GM12878 (cell line): Measurements from ENCODE around the gene ITGB2. TPM values are rescaled to one million over a fixed set of nuclear protein-coding genes. Genes with fewer than 3 reads are reported as not detected.

ENCODE experiments used
- ATAC-seq: fragments of 200-7000 bp; cut with Tn5 transposase; 3 replicates; pipeline ENCODE4 v1.9.1; 2020; ENCODE audit warnings: mild to moderate bottlenecking, moderate library complexity
- BruUV-seq: library from RNA; stranded (reverse); fragments of 400-500 nt; replicated peaks from 2 replicates; lab custom pipeline; 2021; lab: Mats Ljungman, UMichigan
- CTCF ChIA-PET: fragments of 300-600 bp; sonication (Branson Sonifier 250); formaldehyde crosslinking; extraction: SDS; loops from one replicate; lab custom pipeline; 2021; ENCODE audit warnings: inconsistent platforms; lab: Yijun Ruan, JAX
- POLR2A ChIA-PET: fragments of 350-600 bp; formaldehyde crosslinking; extraction: SDS; loops from one replicate; lab custom pipeline; 2021; ENCODE audit warnings: inconsistent platforms; lab: Charles Lee
- RAD21 ChIA-PET: fragments of 300-600 bp; sonication (Branson Sonifier 250); formaldehyde crosslinking; loops from one replicate; lab custom pipeline; 2023; ENCODE audit warnings: antibody characterized with exemption; ENCODE audit not compliant: unreplicated experiment; lab: Charles Lee
- SMC1A ChIA-PET: fragments of 300-600 bp; sonication (Branson Sonifier 250); formaldehyde crosslinking; loops from one replicate; lab custom pipeline; 2023; ENCODE audit not compliant: unreplicated experiment, uncharacterized antibody; lab: Charles Lee
- DNase-seq: peaks from one replicate; pipeline ENCODE4 v3.0.0-alpha.2; 2011; ENCODE audit warnings: low read depth, low spot score
- FAIRE-seq: peaks from 3 replicates; lab custom pipeline; 2011; peaks lifted over from hg19 to GRCh38; lab: Jason Lieb, UNC
- H2AFZ ChIP-seq: 2 replicates; pipeline ENCODE4 v1.6.0; 2011; ENCODE audit warnings: low read depth, low read length, control low read depth; ENCODE audit not compliant: control insufficient read depth
- H3K27ac ChIP-seq: 2 replicates; pipeline ENCODE4 v1.5.1; 2011; ENCODE audit warnings: control low read depth; ENCODE audit not compliant: control insufficient read depth, insufficient read depth
- H3K27me3 ChIP-seq, 2 experiments: replicated peaks in 1 of 2; 2 replicates each; pipeline versions ENCODE4 v1.6.0 to v1.6.1; 2011; ENCODE audit warnings: low read length in 1 of 2; ENCODE audit not compliant: control insufficient read depth in 2 of 2, insufficient read depth in 2 of 2
- H3K36me3 ChIP-seq, 2 experiments: 2 replicates each; pipeline ENCODE4 v1.5.1; 2011; ENCODE audit warnings: low read length in 1 of 2; ENCODE audit not compliant: control insufficient read depth in 2 of 2, insufficient read depth in 2 of 2
- H3K4me1 ChIP-seq: 2 replicates; pipeline ENCODE4 v1.6.1; 2011; ENCODE audit warnings: mild to moderate bottlenecking, low read length, moderate library complexity, mixed read lengths; ENCODE audit not compliant: control insufficient read depth, insufficient read depth
- H3K4me2 ChIP-seq: 2 replicates; pipeline ENCODE4 v1.6.0; 2011; ENCODE audit warnings: control low read depth; ENCODE audit not compliant: control insufficient read depth, insufficient read depth
- H3K4me3 ChIP-seq: fragments of 200-600 bp; sonication (generic); 2 replicates; pipeline ENCODE4 v1.5.1; 2016
- H3K79me2 ChIP-seq: 2 replicates; pipeline ENCODE4 v1.6.0; 2011; ENCODE audit warnings: low read length; ENCODE audit not compliant: control insufficient read depth, insufficient read depth
- H3K9ac ChIP-seq: 2 replicates; pipeline ENCODE4 v1.8.0; 2011; ENCODE audit warnings: low read length, control low read depth, mixed read lengths; ENCODE audit not compliant: control insufficient read depth, insufficient read depth
- H3K9me3 ChIP-seq: replicated peaks from 3 replicates; pipeline ENCODE4 v1.5.1; 2011; ENCODE audit warnings: mild to moderate bottlenecking, low read length; ENCODE audit not compliant: control insufficient read depth, insufficient read depth
- H4K20me1 ChIP-seq: 2 replicates; pipeline ENCODE4 v1.6.0; 2011; ENCODE audit not compliant: control insufficient read depth, insufficient read depth
- BCL3 ChIP-seq: IDR thresholded peaks from 2 replicates; pipeline ENCODE4 v1.6.1; 2011; ENCODE audit warnings: borderline replicate concordance, low read depth, mild to moderate bottlenecking, moderate library complexity, low read length; ENCODE audit not compliant: insufficient read depth, poor library complexity, severe bottlenecking
- CREB1 ChIP-seq: IDR thresholded peaks from 2 replicates; pipeline ENCODE4 v1.6.1; 2012; ENCODE audit warnings: low read depth, mild to moderate bottlenecking, inconsistent platforms
- HDAC2 ChIP-seq: fragments of 200-600 bp; sonication (generic); IDR thresholded peaks from 2 replicates; pipeline ENCODE4 v1.6.1; 2017
- MEF2B ChIP-seq: fragments of 450-650 bp; IDR thresholded peaks from 2 replicates; pipeline ENCODE4 v1.6.1; 2018; ENCODE audit warnings: mild to moderate bottlenecking, moderate library complexity; ENCODE audit not compliant: partially characterized antibody, poor library complexity, severe bottlenecking
- RELB ChIP-seq: fragments of 450-650 bp; IDR thresholded peaks from 2 replicates; pipeline ENCODE4 v1.6.1; 2017; ENCODE audit warnings: low read depth, mild to moderate bottlenecking, moderate library complexity
- RFX5 ChIP-seq: IDR thresholded peaks from 2 replicates; pipeline ENCODE4 v1.6.1; 2011; ENCODE audit warnings: low read depth, low read length, improper control_type of control experiment
- SIX5 ChIP-seq: IDR thresholded peaks from 2 replicates; pipeline ENCODE4 v1.6.1; 2011; ENCODE audit warnings: mild to moderate bottlenecking, low read depth, low read length, moderate library complexity; ENCODE audit not compliant: severe bottlenecking
- SMARCA5 ChIP-seq: fragments of 450-650 bp; IDR thresholded peaks from 2 replicates; pipeline ENCODE4 v1.6.1; 2017; ENCODE audit warnings: mild to moderate bottlenecking
- STAT1 ChIP-seq: fragments of 450-650 bp; conservative IDR thresholded peaks from 2 replicates; pipeline ENCODE4 v1.6.1; 2014; ENCODE audit warnings: antibody characterized with exemption, mild to moderate bottlenecking
- TCF3 ChIP-seq: IDR thresholded peaks from 2 replicates; pipeline ENCODE4 v1.6.1; 2012; ENCODE audit warnings: low read depth, mild to moderate bottlenecking, low read length, borderline replicate concordance; ENCODE audit not compliant: insufficient read depth
- WRNIP1 ChIP-seq: IDR thresholded peaks from 2 replicates; pipeline ENCODE4 v1.6.1; 2011; ENCODE audit warnings: low read depth, low read length, improper control_type of control experiment, borderline replicate concordance
- ZNF24 ChIP-seq: fragments of 450-650 bp; IDR thresholded peaks from 2 replicates; pipeline ENCODE4 v1.6.1; 2017; ENCODE audit warnings: antibody characterized with exemption, mild to moderate bottlenecking
- ZSCAN29 ChIP-seq: fragments of 450-650 bp; IDR thresholded peaks from 2 replicates; pipeline ENCODE4 v1.6.1; 2017; ENCODE audit warnings: mild to moderate bottlenecking, moderate library complexity
- WGBS: methylation state at CpG from one replicate; pipeline ENCODE4 v1.1.6; 2016; ENCODE audit warnings: low lambda C conversion rate; ENCODE audit not compliant: insufficient replicate concordance, insufficient coverage; ENCODE audit errors: missing lambda C conversion rate; 5-methylcytosine and 5-hydroxymethylcytosine counted together
- in situ Hi-C: fragments of 300-500 bp; cut with MboI; formaldehyde crosslinking; loops from 9 replicates; pipeline ENCODE4 v1.14.3; 2018; ENCODE audit warnings: mixed read lengths
- intact Hi-C: fragments of 100-400 bp; cut with micrococcal nuclease; formaldehyde crosslinking; loops from one replicate; pipeline ENCODE4 v1.14.2; 2022; ENCODE audit not compliant: unreplicated experiment
- polyA plus RNA-seq, 11 experiments: library from polyadenylated mRNA; depleted of rRNA in 4 of 11; unstranded in 6 of 11; stranded (reverse) in 5 of 11; fragments of >200 nt; fragmentation: Nextera tagmentation in 4 of 11; fragmentation: Illumina TruSeq in 1 of 11; extraction: Ambion mirVana in 4 of 11; extraction: Trizol in 1 of 11; gene quantifications; 1 replicate in 1 of 11; 2 replicates in 10 of 11; pipeline versions ENCODE4 v1.2.1 to v1.2.3, GENCODE V29; 2011 to 2016; ENCODE audit warnings: inconsistent platforms in 2 of 11, missing spikeins in 2 of 11, low read depth in 1 of 11
- total RNA-seq, 4 experiments: library from RNA; depleted of rRNA in 3 of 4; stranded (reverse); fragments of >200 nt in 3 of 4; fragmentation: Illumina TruSeq in 1 of 4; extraction: Trizol in 1 of 4; gene quantifications; 2 replicates each; pipeline versions ENCODE4 v1.2.1 to v1.2.3, GENCODE V29; 2013 to 2021
- TF ChIP-seq, protein P1 (sequence below): fragments of 150-350 bp; IDR thresholded peaks from 2 replicates; pipeline ENCODE4 v1.6.1; 2014; ENCODE audit warnings: mild to moderate bottlenecking, low read depth, low read length
- TF ChIP-seq, protein P2 (sequence below): fragments of 450-650 bp; conservative IDR thresholded peaks from 2 replicates; pipeline ENCODE4 v1.6.1; 2017; ENCODE audit warnings: mild to moderate bottlenecking, moderate library complexity

ITGB2 gene
- total and polyA plus RNA-seq, 10 of the 15 experiments (the other 5 are each of a cell fraction or from before 2014, with no cell fraction given) = 8.0 to 172 (median 58.9) TPM

DNA sequence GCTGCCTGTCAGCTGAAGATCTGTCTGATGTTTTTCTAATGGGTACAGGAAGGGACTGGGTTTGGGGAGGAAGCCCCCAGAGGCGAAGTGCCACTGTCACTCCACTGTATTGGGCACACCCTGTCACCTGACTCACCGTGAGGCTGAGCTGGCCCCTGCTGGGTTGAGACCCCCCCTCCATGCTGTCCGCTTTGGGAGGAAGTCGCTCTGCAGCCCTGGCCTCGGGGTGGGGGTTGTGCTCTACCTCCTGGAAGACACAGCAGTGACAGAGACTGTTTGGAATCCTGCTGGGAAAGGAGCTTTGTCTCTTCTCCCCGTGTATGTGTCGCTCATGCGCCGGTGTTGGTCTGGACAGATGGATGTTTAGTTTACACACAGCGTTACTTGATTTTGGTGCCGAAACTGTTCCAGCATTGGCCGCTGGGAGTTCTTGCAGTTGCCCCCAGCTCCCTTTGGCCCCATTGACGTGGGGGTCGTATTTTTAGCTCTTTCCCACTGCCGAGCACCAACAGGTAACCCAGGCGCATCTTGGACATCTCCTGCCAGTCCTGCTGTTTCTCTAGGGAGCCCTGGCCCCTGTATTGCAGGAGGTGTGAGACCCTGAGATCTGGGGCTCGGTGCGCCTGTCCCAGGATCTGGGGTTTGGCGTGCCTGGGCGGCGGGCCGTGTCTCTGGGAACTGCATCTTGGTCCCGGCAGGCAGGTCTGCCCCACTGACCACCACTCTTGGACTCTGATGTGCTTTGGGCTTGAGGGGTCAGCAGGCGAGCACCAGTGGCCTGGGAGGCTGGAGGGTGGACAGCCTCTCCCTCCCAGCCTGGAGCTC, 49.4 kb upstream of the ITGB2 start (continued):
- TF ChIP-seq RELB = no peak

- no peaks in the 10 kb centered on the region for H3K27me3 ChIP-seq
- H3K27ac ChIP-seq = no peak overlapping the region
- 94% methylated on average over 19 of the region's 20 CpGs for WGBS
- ChIA-PET SMC1A (no interaction called here), RAD21 (interaction anchor here (1.9 kb wide), 1 partner anchor 159 kb away, joined by 4 read pairs; no protein-coding TSS in a partner anchor), CTCF (no interaction called here), POLR2A (no interaction called here)
- H4K20me1 ChIP-seq = no peaks in the 10 kb centered on the region
- DNase-seq (no peak), FAIRE-seq (no peak), ATAC-seq (no peak)
- no peak overlapping the region for H3K4me2 ChIP-seq
- H2AFZ ChIP-seq = no peak overlapping the region
- BruUV-seq = no TSS peak
- intact Hi-C loops (no loop called here), in situ Hi-C loops (no loop called here)
- H3K4me1 ChIP-seq = peaks cover 6% of the 10 kb centered on the region
- no peaks in the 10 kb centered on the region; the same call in 2 of the 3 replicates for H3K9me3 ChIP-seq
- H3K4me3 ChIP-seq = no peak overlapping the region
- no peaks in the 10 kb centered on the region for H3K79me2 ChIP-seq
- no peak overlapping the region for H3K9ac ChIP-seq
- peaks cover 13 to 28% of the 10 kb centered on the region in 2 experiments; a peak in 3 of 4 replicates for H3K36me3 ChIP-seq
- TF ChIP-seq SIX5 (no peak), HDAC2 (no peak), CREB1 (no peak), WRNIP1 (no peak), SMARCA5 (no peak), ZNF24 (no peak), TCF3 (no peak), STAT1 (no peak), MEF2B (no peak), RFX5 (no peak), ZSCAN29 (no peak), BCL3 (no peak)
- TF ChIP-seq, protein P1, sequence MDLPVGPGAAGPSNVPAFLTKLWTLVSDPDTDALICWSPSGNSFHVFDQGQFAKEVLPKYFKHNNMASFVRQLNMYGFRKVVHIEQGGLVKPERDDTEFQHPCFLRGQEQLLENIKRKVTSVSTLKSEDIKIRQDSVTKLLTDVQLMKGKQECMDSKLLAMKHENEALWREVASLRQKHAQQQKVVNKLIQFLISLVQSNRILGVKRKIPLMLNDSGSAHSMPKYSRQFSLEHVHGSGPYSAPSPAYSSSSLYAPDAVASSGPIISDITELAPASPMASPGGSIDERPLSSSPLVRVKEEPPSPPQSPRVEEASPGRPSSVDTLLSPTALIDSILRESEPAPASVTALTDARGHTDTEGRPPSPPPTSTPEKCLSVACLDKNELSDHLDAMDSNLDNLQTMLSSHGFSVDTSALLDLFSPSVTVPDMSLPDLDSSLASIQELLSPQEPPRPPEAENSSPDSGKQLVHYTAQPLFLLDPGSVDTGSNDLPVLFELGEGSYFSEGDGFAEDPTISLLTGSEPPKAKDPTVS = no peak
- TF ChIP-seq, protein P2, sequence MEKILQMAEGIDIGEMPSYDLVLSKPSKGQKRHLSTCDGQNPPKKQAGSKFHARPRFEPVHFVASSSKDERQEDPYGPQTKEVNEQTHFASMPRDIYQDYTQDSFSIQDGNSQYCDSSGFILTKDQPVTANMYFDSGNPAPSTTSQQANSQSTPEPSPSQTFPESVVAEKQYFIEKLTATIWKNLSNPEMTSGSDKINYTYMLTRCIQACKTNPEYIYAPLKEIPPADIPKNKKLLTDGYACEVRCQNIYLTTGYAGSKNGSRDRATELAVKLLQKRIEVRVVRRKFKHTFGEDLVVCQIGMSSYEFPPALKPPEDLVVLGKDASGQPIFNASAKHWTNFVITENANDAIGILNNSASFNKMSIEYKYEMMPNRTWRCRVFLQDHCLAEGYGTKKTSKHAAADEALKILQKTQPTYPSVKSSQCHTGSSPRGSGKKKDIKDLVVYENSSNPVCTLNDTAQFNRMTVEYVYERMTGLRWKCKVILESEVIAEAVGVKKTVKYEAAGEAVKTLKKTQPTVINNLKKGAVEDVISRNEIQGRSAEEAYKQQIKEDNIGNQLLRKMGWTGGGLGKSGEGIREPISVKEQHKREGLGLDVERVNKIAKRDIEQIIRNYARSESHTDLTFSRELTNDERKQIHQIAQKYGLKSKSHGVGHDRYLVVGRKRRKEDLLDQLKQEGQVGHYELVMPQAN = no peak
Observed at GRCh38 chr21:44969066-44969670, 48.5 kb upstream of the ITGB2 start.
